Thyroid gland (tissue), 4 donors: ENCODE results near the gene RANBP10.

Source experiments
- CTCF ChIP-seq, 6 experiments: fragments of 200-600 bp in 3 of 6; fragments of 450-650 bp in 3 of 6; sonication (generic) in 3 of 6; IDR thresholded peaks; one replicate each; pipeline ENCODE4 v1.5.1; 2016 to 2019; ENCODE audit warnings: antibody characterized with exemption in 6 of 6, mild to moderate bottlenecking in 2 of 6, inconsistent platforms in 1 of 6, moderate library complexity in 1 of 6
- POLR2A ChIP-seq, 2 donors: fragments of 450-650 bp; IDR thresholded peaks; one replicate each; pipeline ENCODE4 v1.6.1; 2017; ENCODE audit warnings: antibody characterized with exemption in 2 of 2, mild to moderate bottlenecking in 2 of 2, moderate library complexity in 1 of 2

- TF ChIP-seq CTCF (IDR thresholded peaks at IDR 0.05) (no peak), POLR2A (IDR thresholded peaks at IDR 0.05) (no peak)
Observed at GRCh38 chr16:67716097-67716496, 90.3 kb downstream of the RANBP10 start.
